ENCODE data around the gene DAW1. TPM values are rescaled to one million over a fixed set of nuclear protein-coding genes. Genes with fewer than 3 reads are reported as not detected.
A peak's percentile ranks its signal among the peaks of the same experiment; 100 is the strongest.
"Not testable (repeated sequence)": the region's sequence is repeated elsewhere in the genome, so short reads cannot be mapped to it uniquely, and the experiment has no call there.

The DAW1 gene
- polyA plus RNA-seq, 1 donor (not counting 4 experiments of a cell fraction or from before 2014, with no cell fraction given): 0.24 TPM

DNA sequence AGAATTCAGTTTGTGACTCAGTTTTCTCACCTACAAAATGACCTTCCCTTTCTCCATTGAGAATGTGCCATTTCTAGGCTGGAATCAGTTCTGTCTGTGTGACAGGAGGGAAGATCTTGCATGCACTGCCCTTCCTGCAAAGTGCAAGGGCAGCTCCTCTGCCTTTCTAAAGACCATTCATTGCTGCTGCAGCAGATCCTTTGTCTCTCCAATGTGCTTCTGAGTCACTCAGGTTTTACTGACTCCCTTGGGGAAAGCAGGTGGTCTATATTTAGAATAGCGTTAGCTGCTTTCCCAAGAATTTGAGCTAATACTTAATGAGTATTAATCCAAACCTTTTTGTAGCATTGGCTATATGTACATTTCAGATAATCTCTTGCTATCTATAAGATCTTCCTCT is 62.5 kb downstream of the DAW1 start:
- TF ChIP-seq, protein P1, sequence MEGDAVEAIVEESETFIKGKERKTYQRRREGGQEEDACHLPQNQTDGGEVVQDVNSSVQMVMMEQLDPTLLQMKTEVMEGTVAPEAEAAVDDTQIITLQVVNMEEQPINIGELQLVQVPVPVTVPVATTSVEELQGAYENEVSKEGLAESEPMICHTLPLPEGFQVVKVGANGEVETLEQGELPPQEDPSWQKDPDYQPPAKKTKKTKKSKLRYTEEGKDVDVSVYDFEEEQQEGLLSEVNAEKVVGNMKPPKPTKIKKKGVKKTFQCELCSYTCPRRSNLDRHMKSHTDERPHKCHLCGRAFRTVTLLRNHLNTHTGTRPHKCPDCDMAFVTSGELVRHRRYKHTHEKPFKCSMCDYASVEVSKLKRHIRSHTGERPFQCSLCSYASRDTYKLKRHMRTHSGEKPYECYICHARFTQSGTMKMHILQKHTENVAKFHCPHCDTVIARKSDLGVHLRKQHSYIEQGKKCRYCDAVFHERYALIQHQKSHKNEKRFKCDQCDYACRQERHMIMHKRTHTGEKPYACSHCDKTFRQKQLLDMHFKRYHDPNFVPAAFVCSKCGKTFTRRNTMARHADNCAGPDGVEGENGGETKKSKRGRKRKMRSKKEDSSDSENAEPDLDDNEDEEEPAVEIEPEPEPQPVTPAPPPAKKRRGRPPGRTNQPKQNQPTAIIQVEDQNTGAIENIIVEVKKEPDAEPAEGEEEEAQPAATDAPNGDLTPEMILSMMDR (optimal IDR thresholded peaks at IDR 0.05 in 1 of 3, IDR thresholded peaks at IDR 0.05 in 1 of 3, conservative IDR thresholded peaks at IDR 0.05 in 1 of 3; ENCODE audit: extremely low read depth in 1 of 3, insufficient read depth in 2 of 3, low read length in 3 of 3): no peak
- DNase-seq (ENCODE audit: low read depth, low spot score): no peak
- no peaks in the 10 kb centered on the region for H3K27me3 ChIP-seq (ENCODE audit: control insufficient read depth, extremely low read depth, insufficient read depth, low read length)
- H3K9me1 ChIP-seq (ENCODE audit: control insufficient read depth, extremely low read depth, insufficient read depth, low read length): no peaks in the 10 kb centered on the region
- FAIRE-seq: no peak
- no peaks in the 10 kb centered on the region for H4K20me1 ChIP-seq (ENCODE audit: control insufficient read depth, extremely low read depth, insufficient read depth, low read length)
- no peaks in the 10 kb centered on the region for H3K4me1 ChIP-seq (ENCODE audit: control insufficient read depth, extremely low read depth, insufficient read depth, low read length)
- no peaks in the 10 kb centered on the region for H3K9me3 ChIP-seq (ENCODE audit: control insufficient read depth, low read depth, low read length)
- H3K27ac ChIP-seq (ENCODE audit: control insufficient read depth, insufficient read depth, low read length): no peak overlapping the region
- H3K4me2 ChIP-seq (ENCODE audit: control insufficient read depth, extremely low read depth, insufficient read depth, low read depth, low read length): no peak overlapping the region
- H3K9ac ChIP-seq (ENCODE audit: control insufficient read depth, extremely low read depth, insufficient read depth, low read length): no peak overlapping the region
- H3K79me2 ChIP-seq (ENCODE audit: control insufficient read depth, insufficient read depth, low read length): no peaks in the 10 kb centered on the region
- H3K36me3 ChIP-seq (ENCODE audit: control insufficient read depth in 2 of 2, extremely low read depth in 1 of 2, insufficient read depth in 2 of 2, low read length in 2 of 2): no peaks in the 10 kb centered on the region
- no peak overlapping the region for H2AFZ ChIP-seq (ENCODE audit: control insufficient read depth, low read length)
- H3K4me3 ChIP-seq (ENCODE audit: control insufficient read depth in 2 of 3, extremely low read depth in 1 of 3, insufficient read depth in 2 of 3, low read depth in 1 of 3, low read length in 3 of 3): no peak overlapping the region
- dilution Hi-C loops (cut with MboI; ENCODE audit: extremely low pct_ligation_motif_present, low sequenced_read_pairs): no loop called here

DNA sequence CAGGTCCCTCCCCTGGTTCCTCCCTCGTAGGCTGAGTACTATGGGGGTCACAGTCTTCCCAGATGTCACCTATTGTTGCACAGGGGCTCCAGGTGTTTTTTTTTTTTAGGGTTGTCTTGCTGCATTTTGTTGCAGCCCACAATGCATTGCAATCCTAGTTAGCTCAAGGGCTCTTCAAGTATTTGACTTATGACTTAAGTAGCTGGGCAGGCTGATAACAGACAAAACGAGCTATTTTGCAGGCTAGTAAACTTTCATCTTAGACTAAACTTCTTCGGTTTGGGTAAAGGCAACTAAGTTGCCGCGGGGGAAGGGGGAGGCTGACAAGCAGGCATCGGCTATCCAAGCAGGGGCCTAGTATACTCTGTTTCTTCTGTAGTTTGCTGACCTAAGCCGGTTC is 64.8 kb downstream of the DAW1 start:
- H3K9ac ChIP-seq (ENCODE audit: control insufficient read depth, extremely low read depth, insufficient read depth, low read length); H3K4me3 ChIP-seq (ENCODE audit: control insufficient read depth in 2 of 3, extremely low read depth in 1 of 3, insufficient read depth in 2 of 3, low read depth in 1 of 3, low read length in 3 of 3); H3K27me3 ChIP-seq (ENCODE audit: control insufficient read depth, extremely low read depth, insufficient read depth, low read length); H3K4me2 ChIP-seq (ENCODE audit: control insufficient read depth, extremely low read depth, insufficient read depth, low read depth, low read length); H2AFZ ChIP-seq (ENCODE audit: control insufficient read depth, low read length); H3K27ac ChIP-seq (ENCODE audit: control insufficient read depth, insufficient read depth, low read length); dilution Hi-C loops (cut with MboI; ENCODE audit: extremely low pct_ligation_motif_present, low sequenced_read_pairs); H4K20me1 ChIP-seq (ENCODE audit: control insufficient read depth, extremely low read depth, insufficient read depth, low read length); H3K36me3 ChIP-seq (ENCODE audit: control insufficient read depth in 2 of 2, extremely low read depth in 1 of 2, insufficient read depth in 2 of 2, low read length in 2 of 2); H3K9me1 ChIP-seq (ENCODE audit: control insufficient read depth, extremely low read depth, insufficient read depth, low read length); FAIRE-seq; DNase-seq (ENCODE audit: low read depth, low spot score); H3K4me1 ChIP-seq (ENCODE audit: control insufficient read depth, extremely low read depth, insufficient read depth, low read length); H3K79me2 ChIP-seq (ENCODE audit: control insufficient read depth, insufficient read depth, low read length); H3K9me3 ChIP-seq (ENCODE audit: control insufficient read depth, low read depth, low read length): not testable (repeated sequence)

DNA sequence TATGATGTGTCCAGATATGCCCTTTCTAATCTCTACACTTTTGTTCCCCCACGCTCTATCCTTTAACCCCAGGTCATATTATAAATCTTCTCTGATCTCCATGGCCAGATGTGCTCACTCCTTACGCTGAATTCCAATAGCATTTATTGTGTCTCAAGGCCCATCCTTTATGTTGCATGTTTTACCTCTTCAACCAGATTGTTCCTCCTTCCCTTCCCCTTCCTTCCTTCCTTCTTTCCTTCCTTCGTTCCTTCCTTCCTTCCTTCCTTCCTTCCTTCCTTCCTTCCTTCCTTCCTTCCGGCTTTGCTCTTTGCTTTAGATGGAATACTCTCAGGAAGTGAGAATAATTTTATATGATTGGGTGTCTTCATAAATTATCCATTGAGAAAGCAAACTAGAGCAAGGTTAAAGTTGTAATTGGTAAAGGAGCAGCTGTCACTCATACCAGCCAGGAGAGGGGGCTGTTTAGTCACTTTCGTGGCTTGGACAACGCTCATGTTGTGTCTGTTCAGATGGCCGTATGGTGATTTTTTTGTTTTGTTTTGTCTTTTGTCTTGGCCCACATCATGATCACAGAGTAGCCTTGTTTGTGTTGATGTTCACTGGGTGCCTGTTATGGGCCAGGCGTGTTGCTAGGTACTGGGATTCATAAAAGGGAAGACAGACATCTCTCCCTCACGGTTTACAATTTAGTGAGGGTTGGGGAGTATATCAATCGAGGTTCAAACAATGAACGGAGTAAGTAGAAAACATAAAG is 68.0 kb downstream of the DAW1 start:
- TF ChIP-seq, protein P1 (optimal IDR thresholded peaks at IDR 0.05 in 1 of 3, IDR thresholded peaks at IDR 0.05 in 1 of 3, conservative IDR thresholded peaks at IDR 0.05 in 1 of 3; ENCODE audit: extremely low read depth in 1 of 3, insufficient read depth in 2 of 3, low read length in 3 of 3): peak; percentile 64 to 73 (median 66)
- no peak for TF ChIP-seq EZH2 (IDR thresholded peaks at IDR 0.05; ENCODE audit: low read length)
- no peaks in the 10 kb centered on the region for H3K79me2 ChIP-seq (ENCODE audit: control insufficient read depth, insufficient read depth, low read length)
- no peaks in the 10 kb centered on the region for H3K36me3 ChIP-seq (ENCODE audit: control insufficient read depth in 2 of 2, extremely low read depth in 1 of 2, insufficient read depth in 2 of 2, low read length in 2 of 2)
- dilution Hi-C loops (cut with MboI; ENCODE audit: extremely low pct_ligation_motif_present, low sequenced_read_pairs): no loop called here
- H2AFZ ChIP-seq (ENCODE audit: control insufficient read depth, low read length): no peak overlapping the region
- H3K9ac ChIP-seq (ENCODE audit: control insufficient read depth, extremely low read depth, insufficient read depth, low read length): no peak overlapping the region
- H3K4me2 ChIP-seq (ENCODE audit: control insufficient read depth, extremely low read depth, insufficient read depth, low read depth, low read length): no peak overlapping the region
- no peak overlapping the region for H3K27ac ChIP-seq (ENCODE audit: control insufficient read depth, insufficient read depth, low read length)
- H3K4me3 ChIP-seq (ENCODE audit: control insufficient read depth in 2 of 3, extremely low read depth in 1 of 3, insufficient read depth in 2 of 3, low read depth in 1 of 3, low read length in 3 of 3): no peak overlapping the region
- peak; percentile 56 for FAIRE-seq
- no peaks in the 10 kb centered on the region for H4K20me1 ChIP-seq (ENCODE audit: control insufficient read depth, extremely low read depth, insufficient read depth, low read length)
- no peak for DNase-seq (ENCODE audit: low read depth, low spot score)
- H3K27me3 ChIP-seq (ENCODE audit: control insufficient read depth, extremely low read depth, insufficient read depth, low read length): no peaks in the 10 kb centered on the region
- H3K9me3 ChIP-seq (ENCODE audit: control insufficient read depth, low read depth, low read length): no peaks in the 10 kb centered on the region
- H3K9me1 ChIP-seq (ENCODE audit: control insufficient read depth, extremely low read depth, insufficient read depth, low read length): no peaks in the 10 kb centered on the region
- H3K4me1 ChIP-seq (ENCODE audit: control insufficient read depth, extremely low read depth, insufficient read depth, low read length): no peaks in the 10 kb centered on the region

All from keratinocyte (primary cell).